Adrenal gland (tissue), 12 donors: ENCODE data around the gene SF3B3. TPM values are rescaled to one million over a fixed set of nuclear protein-coding genes. Genes with fewer than 3 reads are reported as not detected.
"Not testable (repeated sequence)": the region's sequence is repeated elsewhere in the genome, so short reads cannot be mapped to it uniquely, and the experiment has no call there.

Experiments
- DNase-seq, 7 donors: peaks; one replicate each; pipeline ENCODE4 v3.0.0-alpha.2; 2019 to 2020
- H3K27ac ChIP-seq, 5 donors: fragments of 200-600 bp; sonication (generic) in 4 of 5; 1 replicate in 3 of 5; 2 replicates in 2 of 5; pipeline versions ENCODE4 v1.5.1 to v1.8.0; 2016 to 2020; ENCODE audit warnings: mild to moderate bottlenecking in 1 of 5
- H3K27me3 ChIP-seq: fragments of 200-600 bp; 2 replicates; pipeline ENCODE4 v1.8.0; 2021
- H3K36me3 ChIP-seq, 2 donors: fragments of 200-600 bp; replicated peaks in 1 of 2; 1 replicate in 1 of 2; 2 replicates in 1 of 2; pipeline versions ENCODE4 v1.5.1 to v1.8.0; 2018 to 2022
- H3K4me1 ChIP-seq, 2 donors: fragments of 200-600 bp; replicated peaks in 1 of 2; 1 replicate in 1 of 2; 2 replicates in 1 of 2; pipeline versions ENCODE4 v1.5.1 to v1.8.0; 2018 to 2021
- H3K4me3 ChIP-seq, 4 donors: fragments of 200-600 bp; sonication (generic) in 3 of 4; one replicate each; pipeline ENCODE4 v1.5.1; 2016 to 2018
- H3K9me3 ChIP-seq, 3 donors: fragments of 200-600 bp; sonication (generic) in 1 of 3; replicated peaks in 1 of 3; 1 replicate in 2 of 3; 2 replicates in 1 of 3; pipeline versions ENCODE4 v1.5.1 to v1.8.0; 2016 to 2021
- CTCF ChIP-seq, 6 experiments: fragments of 450-650 bp in 4 of 6; fragments of 200-600 bp in 2 of 6; sonication (generic) in 1 of 6; IDR thresholded peaks; 1 replicate in 5 of 6; 2 replicates in 1 of 6; pipeline versions ENCODE4 v1.5.1 to v1.8.0; 2016 to 2021; ENCODE audit warnings: antibody characterized with exemption in 6 of 6, mild to moderate bottlenecking in 2 of 6, moderate library complexity in 1 of 6
- POLR2A ChIP-seq, 2 donors: fragments of 450-650 bp; IDR thresholded peaks; one replicate each; pipeline ENCODE4 v1.6.1; 2017; ENCODE audit warnings: antibody characterized with exemption in 2 of 2, mild to moderate bottlenecking in 2 of 2, moderate library complexity in 1 of 2
- WGBS, 4 donors: extraction: QIAGEN DNeasy Blood & Tissue Kit in 2 of 4; methylation state at CpG; one replicate each; pipeline versions ENCODE4 v1.1.5 to v1.1.7; 2013 to 2017; 5-methylcytosine and 5-hydroxymethylcytosine counted together
- intact Hi-C, 2 donors: fragments of 100-400 bp; cut with DNase I; formaldehyde crosslinking; loops; one replicate each; pipeline versions ENCODE4 v1.14.1 to v1.15.0; 2022 to 2023
- polyA plus RNA-seq, 3 donors: library from polyadenylated mRNA; stranded (reverse); fragments of 200-250 nt in 2 of 3; fragments of 350-450 nt in 1 of 3; fragmentation: Illumina TruSeq in 1 of 3; extraction: RNeasy Lipid Tissue Mini Kit (QIAGEN cat#74804) in 1 of 3; gene quantifications; one replicate each; pipeline ENCODE4 v1.2.3, GENCODE V29; 2013 to 2014
- total RNA-seq, 9 donors: library from RNA; depleted of rRNA in 4 of 9; stranded (reverse); fragments of >200 nt in 4 of 9; fragments of 120-200 nt in 1 of 9; fragmentation: NEBNext Ultra II Directional in 1 of 9; extraction: Animal tissue kit (Norgen Biotek cat#: 25700) in 1 of 9; gene quantifications; one replicate each; pipeline versions ENCODE4 v1.1.0 to v1.2.4, GENCODE V29; 2013 to 2023
- donor health status: healthy with polysubstance abuse.
- donor health status: Bipolar disorder and iron deficiency.
- donor health status: DM: yes; HTN: yes; CAD: no.
- donor health status: DM: no; HTN: no; CAD: no.
- donor health status: DM: no; HTN: no; CAD: no.
- donor health status: DM: yes; HTN: yes; CAD: no.

SF3B3 gene
- total and polyA plus RNA-seq, 12 donors, result 66.2 to 242 (median 139) TPM

GRCh38 chr16:70611785-70612303 is 88.2 kb downstream of the SF3B3 start:
- TF ChIP-seq CTCF (IDR thresholded peaks at IDR 0.05) (no peak), POLR2A (IDR thresholded peaks at IDR 0.05) (no peak)
- Histone ChIP-seq H3K27ac (peak overlapping the region in 1 of 5 donors; percentile 87), H3K27me3 (no peaks in the 10 kb centered on the region), H3K9me3 (no peaks in the 10 kb centered on the region), H3K36me3 (no peaks in the 10 kb centered on the region), H3K4me3 (no peak overlapping the region), H3K4me1 (peaks cover 5 to 10% of the 10 kb centered on the region in 2 donors)
- 74 to 87% (median 85%) methylated on average over 4 of the region's 4 CpGs for WGBS, 4 donors
- intact Hi-C loops, result no loop called here
- DNase-seq, result no peak

- no peaks in the 10 kb centered on the region for H3K36me3 ChIP-seq
- H3K4me3 ChIP-seq, result no peak overlapping the region
- DNase-seq, result no peak
- H3K9me3 ChIP-seq, result no peaks in the 10 kb centered on the region
- intact Hi-C loops, result no loop called here
- no peaks in the 10 kb centered on the region for H3K27me3 ChIP-seq
- TF ChIP-seq POLR2A (IDR thresholded peaks at IDR 0.05), result no peak
- TF ChIP-seq CTCF (IDR thresholded peaks at IDR 0.05), result no peak
- 85 to 91% (median 88%) methylated on average over 6 to 8 of the region's 8 CpGs for WGBS, 4 donors
- H3K4me1 ChIP-seq, result peaks cover 5 to 10% of the 10 kb centered on the region in 2 donors
- peak overlapping the region in 1 of 5 donors; percentile 18 for H3K27ac ChIP-seq
Observed at GRCh38 chr16:70612931-70613330, 89.3 kb downstream of the SF3B3 start.

- Histone ChIP-seq H3K4me1 (peaks cover 5 to 10% of the 10 kb centered on the region in 2 donors), H3K36me3 (no peaks in the 10 kb centered on the region), H3K27ac (peak overlapping the region in 1 of 5 donors; percentile 21), H3K4me3 (no peak overlapping the region), H3K9me3 (no peaks in the 10 kb centered on the region), H3K27me3 (no peaks in the 10 kb centered on the region)
- no peak for DNase-seq
- intact Hi-C loops, result no loop called here
- TF ChIP-seq POLR2A (IDR thresholded peaks at IDR 0.05), result no peak
- no peak for TF ChIP-seq CTCF (IDR thresholded peaks at IDR 0.05)
- 65 to 86% (median 79%) methylated on average over 4 to 5 of the region's 5 CpGs for WGBS, 4 donors
Observed at GRCh38 chr16:70614208-70614951, 90.8 kb downstream of the SF3B3 start.

- Histone ChIP-seq H3K27ac (no peak overlapping the region), H3K9me3 (no peaks in the 10 kb centered on the region), H3K4me1 (no peaks in the 10 kb centered on the region), H3K36me3 (no peaks in the 10 kb centered on the region), H3K4me3 (no peak overlapping the region), H3K27me3 (no peaks in the 10 kb centered on the region)
- intact Hi-C loops, result no loop called here
- TF ChIP-seq CTCF (IDR thresholded peaks at IDR 0.05) (no peak), POLR2A (IDR thresholded peaks at IDR 0.05) (no peak)
- 82 to 91% (median 86%) methylated on average over 5 of the region's 5 CpGs for WGBS, 4 donors
- no peak for DNase-seq
Observed at GRCh38 chr16:70615945-70616344, 92.3 kb downstream of the SF3B3 start.

- peak overlapping the region in 1 of 5 donors; percentile 8 for H3K27ac ChIP-seq
- H3K27me3 ChIP-seq, DNase-seq, H3K36me3 ChIP-seq, H3K4me3 ChIP-seq, H3K4me1 ChIP-seq, H3K9me3 ChIP-seq, intact Hi-C loops: not testable (repeated sequence)
- WGBS, 4 donors, result 72 to 100% (median 84%) methylated on average over 3 of the region's 3 CpGs
Observed at GRCh38 chr16:70621864-70622263, 98.2 kb downstream of the SF3B3 start.
